A673 (cell line): ENCODE measurements around the gene UMAD1. TPM values are rescaled to one million over a fixed set of nuclear protein-coding genes. Genes with fewer than 3 reads are reported as not detected.

Experiments used
- BruUV-seq: library from RNA; stranded (reverse); fragments of 400-500 nt; replicated peaks from 2 replicates; lab custom pipeline; 2021; lab: Mats Ljungman, UMichigan
- CTCF ChIA-PET: fragments of 300-600 bp; sonication (Branson Sonifier 250); formaldehyde crosslinking; loops from one replicate; lab custom pipeline; 2022; ENCODE audit warnings: antibody characterized with exemption; lab: Charles Lee
- POLR2A ChIA-PET: fragments of 300-600 bp; sonication (Branson Sonifier 250); formaldehyde crosslinking; loops from one replicate; lab custom pipeline; 2022; ENCODE audit warnings: antibody characterized with exemption; ENCODE audit not compliant: low non-redundant PET; lab: Charles Lee
- DNase-seq: peaks from one replicate; pipeline ENCODE4 v3.0.0-alpha.2; 2015; ENCODE audit warnings: low spot score
- H3K27ac ChIP-seq: fragments of 200-600 bp; sonication (generic); 2 replicates; pipeline ENCODE4 v1.5.1; 2016; ENCODE audit warnings: mixed run types, low read depth, mild to moderate bottlenecking, mixed read lengths, antibody characterized with exemption, low read length; ENCODE audit not compliant: poor library complexity, severe bottlenecking
- H3K27me3 ChIP-seq: fragments of 200-600 bp; sonication (generic); replicated peaks from 2 replicates; pipeline ENCODE4 v1.6.1; 2017; ENCODE audit warnings: mixed run types, low read depth, mild to moderate bottlenecking, mixed read lengths, antibody characterized with exemption, low read length; ENCODE audit not compliant: insufficient read depth, poor library complexity
- H3K36me3 ChIP-seq: fragments of 200-600 bp; sonication (generic); 2 replicates; pipeline ENCODE4 v1.6.1; 2016; ENCODE audit warnings: mixed run types, mild to moderate bottlenecking, mixed read lengths, antibody characterized with exemption, low read length; ENCODE audit not compliant: insufficient read depth, poor library complexity, severe bottlenecking
- H3K4me1 ChIP-seq: fragments of 200-600 bp; sonication (generic); 2 replicates; pipeline ENCODE4 v1.6.1; 2017; ENCODE audit warnings: mixed run types, mild to moderate bottlenecking, mixed read lengths, antibody characterized with exemption, low read length; ENCODE audit not compliant: insufficient read depth, poor library complexity, severe bottlenecking
- H3K4me3 ChIP-seq: fragments of 200-600 bp; sonication (generic); 2 replicates; pipeline ENCODE4 v1.5.1; 2016; ENCODE audit warnings: low read depth, mixed run types, mild to moderate bottlenecking, mixed read lengths, low read length; ENCODE audit not compliant: poor library complexity, severe bottlenecking
- H3K9me3 ChIP-seq: fragments of 200-600 bp; sonication (generic); 2 replicates; pipeline ENCODE4 v1.6.1; 2016; ENCODE audit warnings: mixed run types, low read depth, mild to moderate bottlenecking, mixed read lengths, antibody characterized with exemption, low read length; ENCODE audit not compliant: poor library complexity, severe bottlenecking
- EZH2 ChIP-seq: fragments of 200-600 bp; sonication (generic); IDR thresholded peaks from 2 replicates; pipeline ENCODE4 v1.6.1; 2017; ENCODE audit warnings: borderline replicate concordance, low read depth, mild to moderate bottlenecking, mixed read lengths, antibody characterized with exemption, low read length; ENCODE audit not compliant: poor library complexity, severe bottlenecking
- intact Hi-C: fragments of 100-400 bp; cut with micrococcal nuclease; formaldehyde crosslinking; loops from one replicate; pipeline ENCODE4 v1.10.0; 2022; ENCODE audit not compliant: unreplicated experiment
- total RNA-seq: library from RNA; stranded (reverse); gene quantifications from 2 replicates; pipeline ENCODE4 v1.2.3, GENCODE V29; 2021
- TF ChIP-seq, protein P1 (sequence below): fragments of 300-800, 200-600 bp; sonication (generic); conservative IDR thresholded peaks from 2 replicates; pipeline ENCODE4 v1.5.1; 2017; ENCODE audit warnings: low read depth, mild to moderate bottlenecking, antibody characterized with exemption, low read length, moderate library complexity, mixed read lengths

The UMAD1 gene
- total RNA-seq, 1 experiment from 2014 or later: 13.5 TPM

DNA sequence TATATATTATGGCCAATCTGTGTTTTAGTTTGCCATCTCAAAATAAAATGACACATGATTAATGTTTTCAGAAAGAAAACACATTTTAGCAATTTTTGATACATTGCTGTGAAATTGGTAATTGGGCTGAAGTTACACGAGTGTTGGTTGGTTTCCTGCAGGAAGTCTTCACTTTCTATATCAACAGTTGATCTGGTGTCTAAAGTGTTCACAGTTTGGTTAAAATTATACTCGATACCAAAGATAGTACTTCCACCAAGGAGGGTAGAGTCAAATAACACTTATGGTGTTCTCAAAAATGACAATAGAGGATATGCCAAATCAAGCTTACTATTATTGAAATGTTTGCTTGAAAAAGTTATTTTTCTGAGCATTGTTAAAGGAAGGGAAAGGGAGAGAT is 207.7 kb downstream of the UMAD1 start:
- no peaks in the 10 kb centered on the region for H3K27me3 ChIP-seq
- POLR2A ChIA-PET: no interaction called here

DNA sequence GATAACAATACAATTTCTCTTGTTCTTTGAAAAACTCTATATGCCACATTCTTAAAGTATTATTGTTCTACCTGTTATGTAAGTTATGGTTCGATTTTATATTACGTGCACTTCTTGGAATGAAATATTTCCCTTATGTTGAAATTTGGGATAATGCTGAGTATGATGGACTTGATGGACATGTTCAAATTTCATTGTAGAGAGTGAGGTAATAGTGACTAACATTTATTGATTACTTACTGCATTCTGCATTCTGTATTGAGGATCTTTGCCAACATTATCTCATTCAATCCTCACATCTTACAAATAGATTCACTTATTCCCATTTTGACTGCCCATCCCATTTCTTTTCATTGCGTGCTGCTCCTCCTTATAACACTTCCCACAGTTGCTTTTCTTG is 208.3 kb downstream of the UMAD1 start:
- Histone ChIP-seq H3K4me3 (no peak overlapping the region), H3K36me3 (no peaks in the 10 kb centered on the region), H3K27ac (no peak overlapping the region), H3K9me3 (no peaks in the 10 kb centered on the region), H3K4me1 (no peaks in the 10 kb centered on the region), H3K27me3 (no peaks in the 10 kb centered on the region)
- TF ChIP-seq, protein P1, sequence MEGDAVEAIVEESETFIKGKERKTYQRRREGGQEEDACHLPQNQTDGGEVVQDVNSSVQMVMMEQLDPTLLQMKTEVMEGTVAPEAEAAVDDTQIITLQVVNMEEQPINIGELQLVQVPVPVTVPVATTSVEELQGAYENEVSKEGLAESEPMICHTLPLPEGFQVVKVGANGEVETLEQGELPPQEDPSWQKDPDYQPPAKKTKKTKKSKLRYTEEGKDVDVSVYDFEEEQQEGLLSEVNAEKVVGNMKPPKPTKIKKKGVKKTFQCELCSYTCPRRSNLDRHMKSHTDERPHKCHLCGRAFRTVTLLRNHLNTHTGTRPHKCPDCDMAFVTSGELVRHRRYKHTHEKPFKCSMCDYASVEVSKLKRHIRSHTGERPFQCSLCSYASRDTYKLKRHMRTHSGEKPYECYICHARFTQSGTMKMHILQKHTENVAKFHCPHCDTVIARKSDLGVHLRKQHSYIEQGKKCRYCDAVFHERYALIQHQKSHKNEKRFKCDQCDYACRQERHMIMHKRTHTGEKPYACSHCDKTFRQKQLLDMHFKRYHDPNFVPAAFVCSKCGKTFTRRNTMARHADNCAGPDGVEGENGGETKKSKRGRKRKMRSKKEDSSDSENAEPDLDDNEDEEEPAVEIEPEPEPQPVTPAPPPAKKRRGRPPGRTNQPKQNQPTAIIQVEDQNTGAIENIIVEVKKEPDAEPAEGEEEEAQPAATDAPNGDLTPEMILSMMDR: no peak
- TF ChIP-seq EZH2: no peak
- POLR2A ChIA-PET: no interaction called here
- BruUV-seq: no TSS peak
- CTCF ChIA-PET: no interaction called here
- intact Hi-C loops: no loop called here
- no peak for DNase-seq

More for the DNA sequence above, 207.7 kb downstream of the UMAD1 start:
- DNase-seq: no peak
- H3K27ac ChIP-seq: no peak overlapping the region
- BruUV-seq: no TSS peak
- TF ChIP-seq EZH2: no peak
- TF ChIP-seq, protein P1: no peak
- intact Hi-C loops: no loop called here
- CTCF ChIA-PET: no interaction called here
- H3K36me3 ChIP-seq: no peaks in the 10 kb centered on the region
- no peaks in the 10 kb centered on the region for H3K9me3 ChIP-seq
- H3K4me1 ChIP-seq: no peaks in the 10 kb centered on the region
- no peak overlapping the region for H3K4me3 ChIP-seq

DNA sequence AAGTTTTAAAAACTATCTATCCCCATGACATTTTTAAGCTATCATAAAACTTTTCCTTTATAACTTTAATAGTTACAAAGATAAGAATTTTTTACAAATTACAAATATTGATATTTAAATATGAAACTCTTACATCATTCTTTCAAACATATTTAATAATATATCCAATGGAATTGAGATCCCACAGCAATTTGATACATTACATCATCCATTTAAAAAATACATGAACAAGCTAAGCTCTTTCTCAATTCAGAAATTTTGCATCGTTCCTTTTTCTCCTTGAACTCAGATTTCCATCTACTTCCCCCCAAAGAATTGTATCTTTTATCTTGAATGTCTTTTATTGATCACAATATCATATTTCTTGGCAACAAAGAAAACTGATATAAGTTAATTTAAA is 209.6 kb downstream of the UMAD1 start:
- no peaks in the 10 kb centered on the region for H3K4me1 ChIP-seq
- no peaks in the 10 kb centered on the region for H3K36me3 ChIP-seq
- POLR2A ChIA-PET: no interaction called here
- H3K27ac ChIP-seq: no peak overlapping the region
- intact Hi-C loops: no loop called here
- peaks cover 4% of the 10 kb centered on the region for H3K9me3 ChIP-seq
- DNase-seq: no peak
- TF ChIP-seq EZH2: no peak
- TF ChIP-seq, protein P1: no peak
- no TSS peak for BruUV-seq
- CTCF ChIA-PET: no interaction called here
- no peak overlapping the region for H3K4me3 ChIP-seq
- H3K27me3 ChIP-seq: no peaks in the 10 kb centered on the region
